Posterior cingulate gyrus (tissue), 11 donors: ENCODE results near the gene SNAPC4.
A peak's percentile ranks its signal among the peaks of the same experiment; 100 is the strongest.

Source experiments
- DNase-seq, 10 donors: peaks; one replicate each; pipeline versions ENCODE4 v3.0.0 to v3.0.0-alpha.2; 2020 to 2021; ENCODE audit warnings: mixed read lengths in 3 of 10
- intact Hi-C: fragments of 100-400 bp; cut with DNase I; formaldehyde crosslinking; loops from one replicate; pipeline ENCODE4 v1.15.1; 2023

SNAPC4 gene

DNA sequence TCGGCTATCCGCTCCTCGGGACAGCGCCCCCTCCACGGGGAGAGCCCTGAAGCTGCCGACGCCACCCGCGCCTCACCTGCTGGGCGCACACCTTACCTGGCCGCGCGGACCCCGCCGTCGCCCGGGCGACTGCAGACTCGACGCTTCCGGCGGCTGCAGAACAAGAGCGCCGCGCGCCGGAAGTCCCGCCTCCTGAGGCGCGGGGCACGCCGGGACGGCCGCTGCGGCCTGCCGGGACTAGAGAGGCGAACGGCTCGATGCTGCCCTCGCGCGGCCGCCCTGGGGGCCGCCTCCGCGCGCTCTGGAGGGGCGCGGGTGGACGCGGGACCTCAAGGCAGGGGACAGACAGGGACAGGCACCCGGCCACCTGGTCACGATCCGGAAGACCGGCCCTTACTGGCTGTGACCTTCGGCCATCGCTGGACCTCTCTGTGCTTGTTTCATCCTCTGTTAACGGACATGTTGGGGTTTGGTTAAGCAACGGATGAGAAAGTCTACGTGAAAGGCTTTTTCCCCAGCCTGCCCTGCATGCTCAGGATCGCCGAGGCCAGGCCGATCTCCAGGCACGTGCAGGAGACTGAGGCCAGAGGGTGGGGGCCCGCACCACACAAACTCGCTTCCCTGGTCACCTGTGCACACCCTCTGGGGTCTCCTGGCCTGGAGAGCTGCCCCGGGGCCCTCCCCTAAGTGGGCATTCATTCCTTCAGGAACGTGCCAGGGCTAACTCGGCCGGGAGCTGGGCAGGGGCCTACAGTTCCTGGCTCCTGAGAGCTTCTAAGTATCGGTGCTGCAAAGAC lies at the start of gene SNAPC4:
SNAPC4 (minus strand) TSS at position 133 of the 797 bp plus-strand sequence. CDS start 1,742 bp downstream, outside the sequence.
- intact Hi-C loops = loop anchor here (1.0 to 2.0 kb wide), 4 partner anchors 10 to 87 kb away; partner anchors contain the start of genes DNLZ, ENTR1, INPP5E and PMPCA
- DNase-seq = peak; percentile 66 to 98 (median 80)

GRCh38 chr9:136448655-136449054 lies 48.7 kb upstream of the SNAPC4 start:
- intact Hi-C loops = no loop called here
- no peak for DNase-seq

DNA sequence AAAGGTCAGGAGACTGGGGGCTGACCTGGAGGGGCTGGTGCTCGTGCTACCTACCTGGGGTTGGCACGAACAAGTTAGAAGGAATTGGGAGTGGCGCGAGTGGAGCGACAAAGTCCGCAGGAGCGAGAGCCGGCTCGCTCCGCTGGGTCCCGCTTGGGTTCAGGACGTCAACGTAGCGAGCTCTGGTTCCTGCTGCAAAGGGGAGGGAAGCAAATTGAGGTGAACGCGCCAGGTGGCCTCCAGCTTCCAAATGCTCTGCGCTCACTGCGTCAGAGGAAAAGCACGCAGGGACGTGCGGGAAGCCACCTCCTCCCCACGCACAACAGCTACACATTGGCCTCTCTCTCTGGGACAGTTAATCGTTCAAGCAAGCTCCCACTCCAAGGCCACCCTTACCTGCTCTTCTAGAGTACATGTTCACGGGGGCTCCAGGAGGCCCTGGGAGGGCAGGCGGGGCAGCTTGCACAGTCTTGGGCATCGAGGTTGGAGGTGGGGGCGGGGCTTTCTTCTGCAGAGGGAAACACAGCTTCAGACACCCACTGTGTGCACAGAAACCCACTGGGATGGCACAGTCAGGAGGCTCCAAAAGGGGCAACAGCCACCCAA lies 47.3 kb upstream of the SNAPC4 start:
- DNase-seq = no peak
- intact Hi-C loops = no loop called here

GRCh38 chr9:136445799-136446198 lies 45.8 kb upstream of the SNAPC4 start:
- DNase-seq = no peak
- intact Hi-C loops = no loop called here

- DNase-seq = no peak
- intact Hi-C loops = no loop called here
These were observed 44.1 kb upstream of the SNAPC4 start for GRCh38 chr9:136444102-136444501.

- intact Hi-C loops = no loop called here
- DNase-seq = no peak
These were observed 43.7 kb upstream of the SNAPC4 start for GRCh38 chr9:136443687-136444086.

DNA sequence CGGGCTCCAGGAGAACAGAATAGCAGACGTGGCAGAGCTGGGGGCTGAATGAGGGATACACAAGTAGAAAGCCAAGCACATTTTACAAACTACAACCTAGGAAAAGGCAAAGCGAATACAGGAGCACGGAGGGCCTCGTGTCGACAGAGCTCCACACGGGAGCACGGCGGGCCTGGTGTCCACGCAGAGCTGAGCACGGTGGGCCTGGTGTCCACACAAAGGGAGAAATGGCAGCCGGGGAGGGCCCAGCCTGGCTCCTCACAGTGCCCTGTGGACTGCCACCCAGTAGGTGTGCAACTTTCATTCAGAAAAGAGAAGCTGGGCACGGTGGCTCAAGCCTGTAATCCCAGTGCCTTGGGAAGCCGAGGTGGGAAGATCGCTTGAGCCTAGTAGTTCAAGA lies 43.1 kb upstream of the SNAPC4 start:
- intact Hi-C loops = no loop called here
- no peak for DNase-seq

- DNase-seq = no peak
- intact Hi-C loops = no loop called here
These were observed 42.3 kb upstream of the SNAPC4 start for GRCh38 chr9:136442265-136442664.

GRCh38 chr9:136441681-136442245 lies 41.8 kb upstream of the SNAPC4 start:
- no peak for DNase-seq
- intact Hi-C loops = no loop called here

DNA sequence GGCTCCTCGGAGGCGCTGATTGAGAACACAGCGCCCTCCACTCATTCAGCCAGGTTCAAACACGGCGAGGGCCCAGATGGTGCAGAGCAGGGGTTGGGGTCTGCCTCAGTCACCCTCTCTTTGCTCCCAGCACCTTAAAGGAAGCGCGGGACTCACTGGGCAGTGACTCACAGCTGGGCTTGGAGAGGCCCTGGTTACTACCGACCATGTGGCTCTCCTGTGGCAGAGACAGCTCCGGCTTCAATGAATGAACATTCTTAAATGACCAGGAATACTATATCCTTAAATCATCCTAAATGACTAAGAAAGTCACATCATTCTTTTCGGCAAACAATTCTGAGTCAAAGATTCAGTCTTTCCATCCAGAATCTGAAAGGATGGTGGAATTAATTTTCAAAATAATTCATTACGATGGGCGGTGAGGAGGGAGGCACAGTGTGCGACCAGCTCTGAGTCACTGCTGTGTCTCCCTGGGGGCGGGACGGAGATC lies 41.3 kb upstream of the SNAPC4 start:
- no peak for DNase-seq
- intact Hi-C loops = no loop called here

DNA sequence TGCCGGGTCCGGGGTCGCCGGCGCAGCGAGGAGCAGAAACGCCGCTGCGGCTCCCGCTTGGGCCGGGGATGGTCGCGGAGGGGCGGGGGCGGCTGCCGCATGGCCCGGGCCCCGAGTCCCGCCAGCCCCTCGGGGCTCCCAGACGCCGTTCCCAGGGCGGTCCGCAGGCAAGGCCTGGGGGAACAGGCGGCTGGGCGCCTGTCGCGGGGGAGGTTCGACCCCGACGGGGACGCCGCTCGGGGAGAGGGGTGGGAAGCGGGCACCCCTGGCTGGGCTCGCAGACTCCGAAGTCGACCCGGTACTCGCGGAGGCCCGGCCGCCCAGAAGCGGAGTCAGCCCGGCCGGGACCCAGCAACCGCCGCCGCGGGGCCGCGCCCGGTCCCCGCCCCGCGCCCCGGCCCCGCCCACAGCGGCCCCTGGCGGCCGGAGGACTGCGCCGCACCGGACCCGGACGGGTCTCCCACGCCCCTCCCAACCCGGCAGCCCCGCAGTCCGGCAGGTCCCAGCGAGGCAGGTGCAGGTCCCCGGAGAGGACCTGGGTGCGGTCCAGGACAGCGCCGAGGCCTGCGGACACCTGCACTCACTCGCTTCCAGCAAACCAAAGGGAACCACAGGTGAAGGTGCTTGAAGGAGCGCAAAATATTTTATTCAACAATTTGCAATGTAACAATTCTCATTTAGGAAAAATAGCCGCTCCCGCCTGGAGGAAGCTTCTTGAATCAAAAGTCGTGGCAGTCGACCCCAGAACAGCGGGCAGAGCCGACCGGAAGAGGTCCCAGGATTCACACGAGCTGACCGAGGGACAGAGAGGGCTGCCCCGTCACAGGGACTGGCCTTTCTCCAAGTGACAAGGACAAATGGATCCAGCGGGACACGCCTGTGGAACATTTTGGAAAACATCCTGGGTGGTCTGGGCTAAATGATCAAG lies 39.8 kb upstream of the SNAPC4 start, which contains the start of gene INPP5E:
INPP5E (minus strand) TSS at position 365 of the 928 bp plus-strand sequence. CDS start 426 bp downstream, outside the sequence.
- peak; percentile 48 to 95 (median 72) for DNase-seq
- intact Hi-C loops = loop anchor here (1.0 kb wide), 1 partner anchor 39 kb away; the partner anchor contains the start of gene SNAPC4

DNA sequence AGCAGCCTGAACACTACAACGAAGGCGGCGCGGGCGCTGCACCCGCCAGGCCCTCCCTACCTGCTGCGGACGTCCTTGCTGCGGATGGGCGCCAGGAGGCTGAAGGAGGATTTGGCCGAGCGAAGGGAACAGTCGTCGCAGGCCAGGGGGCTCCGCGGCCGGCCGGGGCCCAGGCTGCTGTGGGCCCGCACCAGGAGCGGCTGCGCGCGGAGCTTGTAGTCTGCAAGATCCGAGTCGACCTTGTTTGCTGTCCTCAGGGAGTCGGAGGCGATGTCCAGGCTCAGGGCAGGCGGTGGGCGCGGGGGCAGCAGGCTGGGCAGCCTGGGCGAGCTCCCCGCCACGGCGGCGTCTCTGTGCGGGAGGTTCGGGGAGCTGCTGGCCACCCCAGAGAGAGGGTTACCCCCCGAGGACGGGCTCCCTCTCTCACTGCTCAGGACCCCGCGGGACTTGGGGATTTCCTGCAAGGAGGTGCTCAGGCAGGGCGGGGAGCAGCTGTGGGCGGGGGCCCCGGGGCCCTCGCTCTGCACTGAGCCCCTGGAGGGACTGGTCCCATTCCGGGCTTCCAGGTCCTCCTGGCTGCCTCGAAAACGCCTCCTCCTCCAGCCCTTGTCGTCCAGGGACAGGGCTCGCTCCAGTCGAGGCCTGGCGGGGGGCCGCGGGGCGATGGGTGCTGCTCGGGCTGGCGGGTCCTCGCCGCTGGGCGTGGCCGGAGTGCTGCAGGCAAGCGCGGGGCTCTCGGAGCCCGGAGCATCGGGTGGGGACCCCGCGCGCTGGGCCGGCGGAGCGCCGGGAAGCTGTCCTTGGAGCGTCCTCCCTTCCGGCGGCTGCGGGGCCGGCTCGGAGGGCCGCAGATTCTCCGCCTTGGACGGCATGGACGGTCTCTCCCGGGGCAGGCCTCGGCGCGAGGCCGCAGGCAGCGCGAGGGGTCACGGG lies 38.8 kb upstream of the SNAPC4 start:
- DNase-seq = peak in 2 of 10 donors; percentile 80 to 84
- intact Hi-C loops = loop anchor here (1.0 kb wide), 1 partner anchor 39 kb away; the partner anchor contains the start of gene SNAPC4

GRCh38 chr9:136437839-136438547 lies 38.0 kb upstream of the SNAPC4 start:
- peak in 2 of 10 donors; percentile 46 to 77 for DNase-seq
- intact Hi-C loops = no loop called here

GRCh38 chr9:136437430-136437829 lies 37.5 kb upstream of the SNAPC4 start:
- no peak for DNase-seq
- intact Hi-C loops = no loop called here

DNA sequence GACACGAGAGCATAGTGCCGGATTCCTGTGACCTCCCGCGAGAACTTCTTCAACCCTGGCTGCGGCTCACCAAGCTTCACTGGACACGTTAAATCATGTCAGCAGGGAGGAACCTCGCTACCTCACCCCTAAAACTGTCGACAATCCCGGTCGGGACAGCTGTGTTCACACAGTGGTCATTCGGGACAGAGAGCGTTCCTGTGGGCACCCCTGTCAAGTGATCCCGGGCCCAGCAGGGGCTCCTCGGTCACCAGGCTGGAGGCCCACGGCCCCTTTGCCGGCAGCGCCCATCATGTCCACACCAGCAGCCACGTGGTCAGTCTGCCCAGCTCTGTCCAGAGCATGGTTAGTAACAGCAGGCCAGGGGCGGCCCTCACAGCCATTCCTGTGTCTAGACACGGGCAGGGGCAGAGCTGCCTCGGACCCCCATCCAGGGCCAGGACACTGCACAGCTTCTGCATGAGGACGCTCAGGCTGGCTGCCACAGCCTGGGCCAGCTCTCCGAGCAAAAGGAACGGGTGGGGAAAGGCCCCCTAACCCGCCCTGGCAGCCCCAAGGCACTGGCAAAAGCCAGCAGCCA lies 36.2 kb upstream of the SNAPC4 start:
- intact Hi-C loops = no loop called here
- DNase-seq = peak in 2 of 10 donors; percentile 59 to 77

DNA sequence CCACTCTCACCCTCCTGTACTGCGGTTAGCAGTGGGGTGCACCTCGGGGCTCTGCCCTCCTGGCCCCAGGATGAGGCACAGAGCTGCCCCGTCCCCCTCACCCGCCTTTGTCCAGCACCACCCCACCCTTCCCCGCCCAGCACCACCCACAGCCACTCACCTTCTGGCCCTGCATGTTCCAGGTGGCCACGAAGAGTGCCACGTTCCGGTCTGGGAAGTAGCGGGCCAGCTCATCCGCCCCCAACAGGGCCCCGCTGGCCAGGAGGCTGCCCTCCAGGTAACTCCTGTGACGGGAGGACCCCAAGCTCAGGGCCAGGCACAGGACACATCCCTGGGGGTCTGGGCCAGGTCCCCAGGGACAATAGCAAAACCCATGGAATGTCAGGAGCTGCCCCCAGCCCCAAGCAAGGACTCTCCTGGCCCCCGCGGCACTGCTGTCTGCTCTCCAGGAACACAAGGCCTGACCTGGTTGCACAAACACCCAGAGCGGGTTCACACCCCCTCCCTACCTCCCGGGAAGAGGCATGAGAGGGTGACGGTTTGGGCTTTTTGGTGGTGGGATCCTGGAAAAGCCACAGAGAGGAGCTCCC lies 34.7 kb upstream of the SNAPC4 start:
- intact Hi-C loops = no loop called here

GRCh38 chr9:136433849-136434579 lies 34.0 kb upstream of the SNAPC4 start:
- peak in 2 of 10 donors; percentile 59 to 81 for DNase-seq

More for the DNA sequence above, 34.7 kb upstream of the SNAPC4 start:
- peak in 1 of 10 donors; percentile 79 for DNase-seq

More at GRCh38 chr9:136433849-136434579, 34.0 kb upstream of the SNAPC4 start:
- intact Hi-C loops = no loop called here
